DND-41 (cell line): ENCODE measurements around the gene PANK1.

ENCODE experiments used
- ATAC-seq: fragments of 200-7000 bp; cut with Tn5 transposase; 3 replicates; pipeline ENCODE4 v1.9.1; 2021; ENCODE audit warnings: low read depth; ENCODE audit not compliant: insufficient read depth
- DNase-seq: peaks from one replicate; pipeline ENCODE4 v3.0.0-alpha.2; 2020
- H2AFZ ChIP-seq: 2 replicates; pipeline ENCODE4 v1.6.0; 2012; ENCODE audit warnings: low read depth, low read length
- H3K27ac ChIP-seq: 2 replicates; pipeline ENCODE4 v1.5.1; 2012; ENCODE audit warnings: low read length, inconsistent platforms
- H3K27me3 ChIP-seq: fragments of 200-600 bp; sonication (generic); 2 replicates; pipeline ENCODE4 v1.6.0; 2012; ENCODE audit warnings: low read length, mild to moderate bottlenecking, inconsistent platforms; ENCODE audit not compliant: insufficient read depth, poor library complexity
- H3K36me3 ChIP-seq: 2 replicates; pipeline ENCODE4 v1.5.1; 2012; ENCODE audit warnings: low read length, inconsistent platforms; ENCODE audit not compliant: insufficient read depth
- H3K4me1 ChIP-seq: 2 replicates; pipeline ENCODE4 v1.5.1; 2012; ENCODE audit warnings: mild to moderate bottlenecking, low read length; ENCODE audit not compliant: insufficient read depth
- H3K4me2 ChIP-seq: 2 replicates; pipeline ENCODE4 v1.6.0; 2012; ENCODE audit warnings: mild to moderate bottlenecking, moderate library complexity, low read length, inconsistent platforms; ENCODE audit not compliant: insufficient read depth
- H3K4me3 ChIP-seq, 2 experiments: fragments of 200-600 bp in 1 of 2; shearing (Covaris generic) in 1 of 2; 2 replicates each; pipeline ENCODE4 v1.5.1; 2012 to 2016; ENCODE audit warnings: inconsistent platforms in 2 of 2, low read length in 2 of 2, mild to moderate bottlenecking in 2 of 2, low read depth in 1 of 2, moderate library complexity in 1 of 2
- H3K79me2 ChIP-seq: 2 replicates; pipeline ENCODE4 v1.6.0; 2012; ENCODE audit warnings: low read length, inconsistent platforms; ENCODE audit not compliant: insufficient read depth
- H3K9ac ChIP-seq: 2 replicates; pipeline ENCODE4 v1.6.0; 2012; ENCODE audit warnings: low read depth, mild to moderate bottlenecking, inconsistent platforms, low read length, moderate library complexity
- H3K9me3 ChIP-seq: 2 replicates; pipeline ENCODE4 v1.5.1; 2012; ENCODE audit warnings: low read length, moderate library complexity, mild to moderate bottlenecking, inconsistent platforms; ENCODE audit not compliant: insufficient read depth, severe bottlenecking
- H4K20me1 ChIP-seq: 2 replicates; pipeline ENCODE4 v1.6.0; 2012; ENCODE audit warnings: low read length; ENCODE audit not compliant: insufficient read depth
- CTCF ChIP-seq: IDR thresholded peaks from 2 replicates; pipeline ENCODE4 v1.5.1; 2012; ENCODE audit warnings: borderline replicate concordance, low read length, moderate library complexity, mild to moderate bottlenecking; ENCODE audit not compliant: poor library complexity, severe bottlenecking; ENCODE audit errors: extremely low read depth
- EZH2 ChIP-seq: IDR thresholded peaks from 3 replicates; pipeline ENCODE4 v1.6.1; 2012; ENCODE audit warnings: borderline replicate concordance, low read depth, mild to moderate bottlenecking, moderate library complexity, low read length, inconsistent platforms; ENCODE audit not compliant: severe bottlenecking

PANK1 gene

GRCh38 chr10:89668386-89669071, 23.5 kb upstream of the PANK1 start:
- no peak for ATAC-seq
- H3K36me3 ChIP-seq: no peaks in the 10 kb centered on the region
- no peak overlapping the region for H3K4me3 ChIP-seq
- H3K79me2 ChIP-seq: no peaks in the 10 kb centered on the region
- no peak overlapping the region for H3K27ac ChIP-seq
- H3K9me3 ChIP-seq: no peaks in the 10 kb centered on the region
- no peaks in the 10 kb centered on the region for H4K20me1 ChIP-seq
- no peak overlapping the region for H3K9ac ChIP-seq
- no peak for DNase-seq
- peaks cover 4% of the 10 kb centered on the region for H3K27me3 ChIP-seq
- H3K4me1 ChIP-seq: no peaks in the 10 kb centered on the region
- TF ChIP-seq CTCF: no peak
- no peak for TF ChIP-seq EZH2
- no peak overlapping the region for H2AFZ ChIP-seq
- H3K4me2 ChIP-seq: no peak overlapping the region

GRCh38 chr10:89666138-89666537, 21.1 kb upstream of the PANK1 start:
- no peak overlapping the region for H3K4me2 ChIP-seq
- no peak overlapping the region for H3K9ac ChIP-seq
- no peak for ATAC-seq
- H4K20me1 ChIP-seq: no peaks in the 10 kb centered on the region
- peaks cover 4% of the 10 kb centered on the region for H3K27me3 ChIP-seq
- H3K27ac ChIP-seq: no peak overlapping the region
- H3K4me1 ChIP-seq: no peaks in the 10 kb centered on the region
- TF ChIP-seq EZH2: no peak
- TF ChIP-seq CTCF: no peak
- H3K79me2 ChIP-seq: no peaks in the 10 kb centered on the region
- DNase-seq: no peak
- no peak overlapping the region for H2AFZ ChIP-seq
- no peaks in the 10 kb centered on the region for H3K9me3 ChIP-seq
- no peaks in the 10 kb centered on the region for H3K36me3 ChIP-seq
- no peak overlapping the region for H3K4me3 ChIP-seq

DNA sequence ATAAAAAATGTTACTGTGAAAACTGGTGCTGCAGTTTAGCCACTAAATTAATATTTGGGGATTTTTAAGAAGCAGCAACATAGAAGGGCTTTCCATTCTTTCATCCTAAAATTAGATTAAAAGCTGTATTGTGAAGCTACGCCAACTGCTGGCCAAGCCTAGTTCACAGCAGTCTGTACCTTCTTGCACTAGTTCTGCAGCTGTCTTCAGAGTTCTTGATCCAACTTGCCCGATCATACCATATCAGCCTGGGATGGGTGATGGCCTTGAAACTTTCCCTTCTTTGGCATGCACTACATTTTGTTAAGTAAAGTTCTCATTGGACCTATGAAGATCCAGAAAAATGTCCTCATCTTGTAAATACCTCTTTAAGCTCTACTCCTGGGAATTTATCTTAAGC, 20.3 kb upstream of the PANK1 start:
- DNase-seq: no peak
- no peaks in the 10 kb centered on the region for H4K20me1 ChIP-seq
- H2AFZ ChIP-seq: no peak overlapping the region
- H3K4me1 ChIP-seq: no peaks in the 10 kb centered on the region
- H3K79me2 ChIP-seq: no peaks in the 10 kb centered on the region
- no peak for ATAC-seq
- no peaks in the 10 kb centered on the region for H3K36me3 ChIP-seq
- no peaks in the 10 kb centered on the region for H3K9me3 ChIP-seq
- peaks cover 4% of the 10 kb centered on the region for H3K27me3 ChIP-seq
- H3K27ac ChIP-seq: no peak overlapping the region
- H3K4me2 ChIP-seq: no peak overlapping the region
- no peak overlapping the region for H3K4me3 ChIP-seq
- no peak for TF ChIP-seq EZH2
- no peak for TF ChIP-seq CTCF
- H3K9ac ChIP-seq: no peak overlapping the region

- no peak overlapping the region for H3K27ac ChIP-seq
- H3K27me3 ChIP-seq: peaks cover 4% of the 10 kb centered on the region
- ATAC-seq (no peak), DNase-seq (no peak)
- no peak for TF ChIP-seq CTCF
- no peak for TF ChIP-seq EZH2
- H3K36me3 ChIP-seq: no peaks in the 10 kb centered on the region
- H3K4me2 ChIP-seq: no peak overlapping the region
- no peaks in the 10 kb centered on the region for H3K9me3 ChIP-seq
- no peak overlapping the region for H2AFZ ChIP-seq
- no peak overlapping the region for H3K9ac ChIP-seq
- H3K79me2 ChIP-seq: no peaks in the 10 kb centered on the region
- H3K4me1 ChIP-seq: no peaks in the 10 kb centered on the region
- H3K4me3 ChIP-seq: no peak overlapping the region
- no peaks in the 10 kb centered on the region for H4K20me1 ChIP-seq
Measured at GRCh38 chr10:89664203-89664602, 19.2 kb upstream of the PANK1 start.
